Eye (tissue), 1 donor: ENCODE data around the gene INPP5A.

Experiments
- DNase-seq: peaks from one replicate; pipeline ENCODE4 v3.0.0-alpha.2; 2015

The INPP5A gene

GRCh38 chr10:132712291-132712690 is 174.7 kb downstream of the INPP5A start:
- no peak for DNase-seq

- no peak for DNase-seq
These were observed 175.2 kb downstream of the INPP5A start for GRCh38 chr10:132712743-132713142.

GRCh38 chr10:132713421-132714095 is 176.0 kb downstream of the INPP5A start:
- DNase-seq, result no peak

- peak; percentile 88 for DNase-seq
These were observed 176.8 kb downstream of the INPP5A start for GRCh38 chr10:132714096-132714985.

GRCh38 chr10:132714986-132715775 is 177.6 kb downstream of the INPP5A start:
- peak; percentile 76 for DNase-seq

GRCh38 chr10:132715776-132716680 is 178.4 kb downstream of the INPP5A start:
- DNase-seq, result no peak

GRCh38 chr10:132716691-132717490 is 179.3 kb downstream of the INPP5A start:
- DNase-seq, result no peak

GRCh38 chr10:132721725-132722124 is 184.1 kb downstream of the INPP5A start:
- DNase-seq, result no peak

- peak; percentile 88 for DNase-seq
These were observed 185.1 kb downstream of the INPP5A start for GRCh38 chr10:132722394-132723329.

- DNase-seq, result no peak
These were observed 185.9 kb downstream of the INPP5A start for GRCh38 chr10:132723330-132723970.

- no peak for DNase-seq
These were observed 186.9 kb downstream of the INPP5A start for GRCh38 chr10:132724446-132724845.

- no peak for DNase-seq
These were observed 187.6 kb downstream of the INPP5A start for GRCh38 chr10:132725202-132725601.

GRCh38 chr10:132726194-132726593 is 188.6 kb downstream of the INPP5A start:
- DNase-seq, result no peak

- no peak for DNase-seq
These were observed 189.4 kb downstream of the INPP5A start for GRCh38 chr10:132726951-132727350.

GRCh38 chr10:132727411-132727810 is 189.8 kb downstream of the INPP5A start:
- DNase-seq, result no peak

GRCh38 chr10:132728321-132728720 is 190.7 kb downstream of the INPP5A start:
- DNase-seq, result no peak

- no peak for DNase-seq
These were observed 191.2 kb downstream of the INPP5A start for GRCh38 chr10:132728741-132729140.

- DNase-seq, result no peak
These were observed 192.4 kb downstream of the INPP5A start for GRCh38 chr10:132729810-132730572.

- DNase-seq, result no peak
These were observed 193.0 kb downstream of the INPP5A start for GRCh38 chr10:132730573-132730953.
